SJSA1 (cell line): ENCODE data around the gene STRA6. TPM values are rescaled to one million over a fixed set of nuclear protein-coding genes. Genes with fewer than 3 reads are reported as not detected.

Experiments
- total RNA-seq: library from RNA; depleted of rRNA; stranded (reverse); fragments of >200 nt; shearing (Covaris generic); gene quantifications from 2 replicates; pipeline ENCODE4 v1.2.3, GENCODE V29; 2014; rRNA removed

STRA6 gene
- total RNA-seq, 1 experiment from 2014 or later = 0.18 TPM

Other genes with a start within 250 kb of the STRA6 start
- 21.1 and 22.4 TPM in 2 replicates for gene STOML1, start 210.5 kb downstream of the STRA6 start, total RNA-seq
- gene PML, start 208.1 kb downstream of the STRA6 start, total RNA-seq = 27.1 and 41.6 TPM in 2 replicates
- not detected in 2 replicates for gene GOLGA6A, start 120.2 kb downstream of the STRA6 start, total RNA-seq
- gene ISLR2, start 72.2 kb downstream of the STRA6 start, total RNA-seq = not detected in 2 replicates
- gene ISLR, start 29.1 kb downstream of the STRA6 start, total RNA-seq = not detected in 2 replicates
- not detected in 2 replicates for gene CCDC33, start 33.5 kb upstream of the STRA6 start, total RNA-seq
- 1.3 and 2.2 TPM in 2 replicates for gene CYP11A1, start 164.9 kb upstream of the STRA6 start, total RNA-seq
- gene SEMA7A, start 231.2 kb upstream of the STRA6 start, total RNA-seq = 5.2 and 5.4 TPM in 2 replicates